Measurements from ENCODE around the gene C1QB. TPM values are rescaled to one million over a fixed set of nuclear protein-coding genes. Genes with fewer than 3 reads are reported as not detected.

Gene C1QB
- total RNA-seq, 2 donors from 2014 or later = not detected

DNA sequence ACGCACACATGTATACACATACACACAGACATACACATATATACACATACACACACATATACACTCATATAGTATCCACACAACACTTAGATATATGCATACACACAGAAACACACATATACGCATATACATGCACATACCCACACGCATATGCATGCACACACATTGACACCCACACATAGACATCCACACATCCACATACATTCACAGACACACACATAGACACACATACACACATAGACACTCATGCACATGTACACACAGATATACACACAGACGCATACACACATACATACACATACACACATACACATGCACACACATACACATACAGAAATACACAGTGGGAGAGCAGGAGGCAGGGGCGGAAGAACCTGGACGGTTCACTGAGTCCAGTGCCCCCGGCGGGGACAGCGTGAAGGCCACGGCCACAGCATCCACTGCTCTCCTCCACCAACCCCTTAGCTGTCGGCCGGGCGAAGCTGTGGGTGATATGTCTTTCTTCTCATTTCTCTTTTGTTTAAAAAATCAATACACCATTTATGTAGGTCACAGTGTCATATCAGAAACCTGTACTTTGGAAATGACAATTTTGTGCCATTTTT lies 2.8 kb upstream of the C1QB start:
- Histone ChIP-seq H3K4me3 (ENCODE audit: low read length) (no peak overlapping the region), H3K27me3 (ENCODE audit: control insufficient read depth, insufficient read depth, low read length, poor library complexity, severe bottlenecking) (no peaks in the 10 kb centered on the region), H3K27ac (ENCODE audit: low read depth, low read length) (no peak overlapping the region), H3K9me3 (ENCODE audit: control insufficient read depth, low read length) (no peaks in the 10 kb centered on the region), H3K36me3 (ENCODE audit: control insufficient read depth, insufficient read depth, low read length) (no peaks in the 10 kb centered on the region), H3K9ac (ENCODE audit: extremely low read depth, low read length, poor library complexity, severe bottlenecking) (no peak overlapping the region), H3K4me1 (ENCODE audit: control insufficient read depth, insufficient read depth, low read length) (no peaks in the 10 kb centered on the region)
- DNase-seq = no peak
- no peaks in the 10 kb centered on the region for H3K9me3 Mint-ChIP-seq
- no peaks in the 10 kb centered on the region for H3K4me1 Mint-ChIP-seq
- no peak overlapping the region for H3K4me3 Mint-ChIP-seq
- TF ChIP-seq, protein P1, sequence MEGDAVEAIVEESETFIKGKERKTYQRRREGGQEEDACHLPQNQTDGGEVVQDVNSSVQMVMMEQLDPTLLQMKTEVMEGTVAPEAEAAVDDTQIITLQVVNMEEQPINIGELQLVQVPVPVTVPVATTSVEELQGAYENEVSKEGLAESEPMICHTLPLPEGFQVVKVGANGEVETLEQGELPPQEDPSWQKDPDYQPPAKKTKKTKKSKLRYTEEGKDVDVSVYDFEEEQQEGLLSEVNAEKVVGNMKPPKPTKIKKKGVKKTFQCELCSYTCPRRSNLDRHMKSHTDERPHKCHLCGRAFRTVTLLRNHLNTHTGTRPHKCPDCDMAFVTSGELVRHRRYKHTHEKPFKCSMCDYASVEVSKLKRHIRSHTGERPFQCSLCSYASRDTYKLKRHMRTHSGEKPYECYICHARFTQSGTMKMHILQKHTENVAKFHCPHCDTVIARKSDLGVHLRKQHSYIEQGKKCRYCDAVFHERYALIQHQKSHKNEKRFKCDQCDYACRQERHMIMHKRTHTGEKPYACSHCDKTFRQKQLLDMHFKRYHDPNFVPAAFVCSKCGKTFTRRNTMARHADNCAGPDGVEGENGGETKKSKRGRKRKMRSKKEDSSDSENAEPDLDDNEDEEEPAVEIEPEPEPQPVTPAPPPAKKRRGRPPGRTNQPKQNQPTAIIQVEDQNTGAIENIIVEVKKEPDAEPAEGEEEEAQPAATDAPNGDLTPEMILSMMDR (conservative IDR thresholded peaks at IDR 0.05) = no peak
- H3K36me3 Mint-ChIP-seq (ENCODE audit: low read depth) = no peaks in the 10 kb centered on the region
- peaks cover 3% of the 10 kb centered on the region for H3K27me3 Mint-ChIP-seq (ENCODE audit: insufficient read depth)
- no peak overlapping the region for H3K27ac Mint-ChIP-seq
- 91 to 95% methylated on average over 6 to 13 of the region's 13 CpGs for WGBS, 2 experiments (ENCODE audit: insufficient coverage in 1 of 2, insufficient read length in 1 of 2)

DNA sequence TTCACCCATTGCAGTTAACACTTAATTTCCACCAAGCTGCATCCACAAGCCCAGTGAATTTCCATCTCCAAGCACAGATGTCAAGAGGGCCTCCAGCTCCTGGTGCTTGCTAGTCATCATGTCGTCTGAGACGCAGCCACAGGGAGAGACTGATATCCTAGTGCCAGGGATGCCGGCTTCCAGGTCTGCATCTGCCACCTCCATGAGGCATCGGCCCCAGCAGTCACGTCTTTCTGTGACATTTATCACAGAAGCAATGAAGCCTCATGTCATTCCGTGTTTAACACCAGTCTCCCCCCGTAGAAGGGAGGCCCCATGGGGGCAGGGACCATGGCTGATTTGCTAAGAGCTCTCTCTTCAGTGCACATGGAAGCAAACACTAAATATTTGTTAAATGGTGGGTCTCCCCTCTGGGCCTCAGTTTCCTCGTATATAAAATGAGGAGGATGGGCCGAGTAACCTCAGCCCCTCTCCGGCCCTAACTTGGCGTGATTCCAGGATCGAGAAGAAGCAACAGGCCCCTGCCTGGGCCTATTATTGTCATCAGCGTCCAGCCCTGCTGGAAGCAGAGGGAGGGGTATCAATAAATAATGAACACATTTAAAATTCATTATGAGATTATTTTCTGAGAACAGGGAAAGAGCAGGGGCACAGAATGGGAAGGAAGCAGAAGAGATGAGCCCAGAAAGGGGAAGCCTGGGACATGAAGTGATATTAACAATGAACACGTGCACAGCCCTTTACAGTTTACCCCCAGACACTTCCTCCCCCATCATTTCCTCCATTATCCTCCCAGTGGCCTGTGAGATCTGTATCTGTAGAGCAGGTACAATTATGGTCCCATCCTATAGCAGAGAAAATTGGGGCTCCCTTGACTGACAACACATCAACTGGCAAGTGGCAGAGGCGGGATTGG lies 837 bp upstream of the C1QB start:
- no peaks in the 10 kb centered on the region for H3K36me3 ChIP-seq (ENCODE audit: control insufficient read depth, insufficient read depth, low read length)
- Mint-ChIP-seq H3K36me3 (ENCODE audit: low read depth) (no peaks in the 10 kb centered on the region), H3K27me3 (ENCODE audit: insufficient read depth) (peaks cover 8% of the 10 kb centered on the region), H3K4me1 (no peaks in the 10 kb centered on the region), H3K27ac (no peak overlapping the region), H3K4me3 (no peak overlapping the region), H3K9me3 (no peaks in the 10 kb centered on the region)
- no peak for DNase-seq
- peaks cover 16% of the 10 kb centered on the region for H3K27me3 ChIP-seq (ENCODE audit: control insufficient read depth, insufficient read depth, low read length, poor library complexity, severe bottlenecking)
- 87 to 91% methylated on average over 9 to 14 of the region's 15 CpGs for whole genome bisulfite sequencing, 2 experiments (ENCODE audit: insufficient coverage in 1 of 2, insufficient read length in 1 of 2)
- no peaks in the 10 kb centered on the region for H3K9me3 ChIP-seq (ENCODE audit: control insufficient read depth, low read length)
- no peak overlapping the region for H3K4me3 ChIP-seq (ENCODE audit: low read length)
- no peaks in the 10 kb centered on the region for H3K4me1 ChIP-seq (ENCODE audit: control insufficient read depth, insufficient read depth, low read length)
- TF ChIP-seq, protein P1 (conservative IDR thresholded peaks at IDR 0.05) = no peak
- H3K9ac ChIP-seq (ENCODE audit: extremely low read depth, low read length, poor library complexity, severe bottlenecking) = no peak overlapping the region
- no peak overlapping the region for H3K27ac ChIP-seq (ENCODE audit: low read depth, low read length)

DNA sequence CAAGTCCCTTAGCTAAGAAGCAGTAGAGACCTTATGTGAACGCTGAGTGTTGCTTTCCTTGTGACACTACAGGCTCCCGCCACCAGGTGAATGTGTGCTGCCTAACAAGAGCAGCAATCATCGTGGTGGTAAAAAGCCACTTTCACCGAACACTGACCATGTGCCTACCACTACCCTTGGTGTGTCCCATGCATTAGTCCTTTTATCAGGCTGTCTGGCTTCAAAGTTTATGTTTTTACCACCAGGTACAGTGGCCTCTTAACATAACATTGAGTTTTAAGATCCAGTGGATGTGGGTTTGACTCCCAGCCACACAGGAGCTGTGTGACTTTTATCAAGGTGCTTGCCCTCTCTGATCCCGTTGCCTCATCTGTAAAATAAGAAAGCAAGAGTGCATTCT lies 1.7 kb downstream of the C1QB start:
- Mint-ChIP-seq H3K27me3 (ENCODE audit: insufficient read depth) (peaks cover 11% of the 10 kb centered on the region), H3K36me3 (ENCODE audit: low read depth) (no peaks in the 10 kb centered on the region), H3K27ac (no peak overlapping the region), H3K4me3 (no peak overlapping the region), H3K9me3 (no peaks in the 10 kb centered on the region), H3K4me1 (no peaks in the 10 kb centered on the region)
- Histone ChIP-seq H3K9me3 (ENCODE audit: control insufficient read depth, low read length) (no peaks in the 10 kb centered on the region), H3K9ac (ENCODE audit: extremely low read depth, low read length, poor library complexity, severe bottlenecking) (no peak overlapping the region), H3K4me1 (ENCODE audit: control insufficient read depth, insufficient read depth, low read length) (no peaks in the 10 kb centered on the region), H3K27ac (ENCODE audit: low read depth, low read length) (no peak overlapping the region), H3K27me3 (ENCODE audit: control insufficient read depth, insufficient read depth, low read length, poor library complexity, severe bottlenecking) (peaks cover 16% of the 10 kb centered on the region), H3K4me3 (ENCODE audit: low read length) (no peak overlapping the region), H3K36me3 (ENCODE audit: control insufficient read depth, insufficient read depth, low read length) (no peaks in the 10 kb centered on the region)
- peak; percentile 80 for DNase-seq
- TF ChIP-seq, protein P1 (conservative IDR thresholded peaks at IDR 0.05) = peak; percentile 67
- WGBS, 2 experiments (ENCODE audit: insufficient coverage in 1 of 2, insufficient read length in 1 of 2) = 75% methylated on average over 5 of the region's 5 CpGs
